ENCODE data around the gene SMAD1. TPM values are rescaled to one million over a fixed set of nuclear protein-coding genes. Genes with fewer than 3 reads are reported as not detected.

Gene SMAD1
- total RNA-seq, 1 experiment from 2014 or later, result 23.0 TPM

GRCh38 chr4:145525291-145525740 lies 43.7 kb downstream of the SMAD1 start:
- ATAC-seq (no peak), DNase-seq (ENCODE audit: low read depth, low spot score) (no peak)
- Histone ChIP-seq H2AFZ (ENCODE audit: low read depth, low read length, poor library complexity, severe bottlenecking) (no peak overlapping the region), H3K4me3 (replicated peaks in 1 of 2; ENCODE audit: low read depth in 1 of 2, low read length in 2 of 2) (no peak overlapping the region), H3K9ac (ENCODE audit: low read length) (no peak overlapping the region), H3K27ac (ENCODE audit: low read depth, low read length) (no peak overlapping the region), H3K4me2 (ENCODE audit: low read length) (no peak overlapping the region), H3K9me2 (ENCODE audit: insufficient read depth) (no peaks in the 10 kb centered on the region), H3K9me3 (ENCODE audit: control insufficient read depth in 1 of 2, insufficient read depth in 1 of 2, low read depth in 1 of 2, low read length in 2 of 2) (no peaks in the 10 kb centered on the region), H4K20me1 (ENCODE audit: insufficient read depth) (no peaks in the 10 kb centered on the region; the same call in 1 of the 2 replicates), H3K36me3 (ENCODE audit: control insufficient read depth in 1 of 2, insufficient read depth in 2 of 2, low read length in 2 of 2) (no peaks in the 10 kb centered on the region), H3K4me1 (ENCODE audit: control insufficient read depth in 1 of 2, insufficient read depth in 2 of 2, low read length in 2 of 2) (no peaks in the 10 kb centered on the region), H3K27me3 (ENCODE audit: insufficient read depth, low read length) (no peaks in the 10 kb centered on the region), H3K79me2 (ENCODE audit: insufficient read depth, low read length) (peaks cover 35% of the 10 kb centered on the region)
- ChIA-PET POLR2A (no interaction called here), RAD21 (ENCODE audit: low non-redundant PET in 1 of 2, low total read pairs in 2 of 2, uncharacterized antibody in 2 of 2, unreplicated experiment in 2 of 2) (no interaction called here), CTCF (no interaction called here)
- intact Hi-C loops (cut with micrococcal nuclease), result no loop called here
- BruUV-seq (replicated peaks), result no TSS peak
- TF ChIP-seq MAX (IDR thresholded peaks at IDR 0.05), result no peak
- no peak for TF ChIP-seq POLR2AphosphoS5 (IDR thresholded peaks at IDR 0.05; ENCODE audit: low read depth, low read length)
- no peak for TF ChIP-seq POLR2A (IDR thresholded peaks at IDR 0.05; ENCODE audit: borderline replicate concordance, extremely low read depth, insufficient read depth, insufficient read length)
- TF ChIP-seq TCF7L2 (IDR thresholded peaks at IDR 0.05; ENCODE audit: borderline replicate concordance, extremely low read depth, insufficient read depth, insufficient read length), result no peak
- no peak for TF ChIP-seq YY1 (IDR thresholded peaks at IDR 0.05; ENCODE audit: extremely low read depth, insufficient replicate concordance, low read depth, low read length)
- no peak for TF ChIP-seq EZH2 (IDR thresholded peaks at IDR 0.05)
- TF ChIP-seq CBX3 (IDR thresholded peaks at IDR 0.05; ENCODE audit: low read depth), result no peak
- no peak for TF ChIP-seq ZFX (IDR thresholded peaks at IDR 0.05)
- TF ChIP-seq ZNF274 (IDR thresholded peaks at IDR 0.05; ENCODE audit: low read depth, low read length), result no peak
- TF ChIP-seq SIN3A (IDR thresholded peaks at IDR 0.05; ENCODE audit: low read depth), result no peak
- TF ChIP-seq ELF1 (IDR thresholded peaks at IDR 0.05; ENCODE audit: borderline replicate concordance, low read depth), result no peak
- TF ChIP-seq CTCF (IDR thresholded peaks at IDR 0.05 in 2 of 3, conservative IDR thresholded peaks at IDR 0.05 in 1 of 3; ENCODE audit: borderline replicate concordance in 1 of 3, insufficient read depth in 1 of 3, low read depth in 2 of 3, low read length in 2 of 3), result no peak
- no peak for TF ChIP-seq RAD21 (IDR thresholded peaks at IDR 0.05; ENCODE audit: low read depth)
- no peak for TF ChIP-seq EGR1 (IDR thresholded peaks at IDR 0.05; ENCODE audit: low read depth)
- no peak for TF ChIP-seq FOSL1 (IDR thresholded peaks at IDR 0.05; ENCODE audit: low read depth)
- no peak for TF ChIP-seq EZH2phosphoT487 (IDR thresholded peaks at IDR 0.05; ENCODE audit: borderline replicate concordance)
- no peak for TF ChIP-seq SP1 (IDR thresholded peaks at IDR 0.05; ENCODE audit: low read depth)

Measured in HCT116 (cell line).